T47D (cell line): Measurements from ENCODE around the gene GALNT10.

Source experiments
- DNase-seq, 2 experiments: peaks; one replicate each; pipeline versions ENCODE4 v3.0.0 to v3.0.0-alpha.2; 2011 to 2012; ENCODE audit warnings: low read depth in 1 of 2, low spot score in 1 of 2
- JUND ChIP-seq: IDR thresholded peaks from 2 replicates; pipeline ENCODE4 v1.6.1; 2012; ENCODE audit warnings: low read depth
- in situ Hi-C: cut with HindIII; loops from 2 replicates; pipeline ENCODE4 v1.10.0; 2016; ENCODE audit warnings: low sequenced_read_pairs, low pct_unique_long_range_greater_than_20kb

The GALNT10 gene

DNA sequence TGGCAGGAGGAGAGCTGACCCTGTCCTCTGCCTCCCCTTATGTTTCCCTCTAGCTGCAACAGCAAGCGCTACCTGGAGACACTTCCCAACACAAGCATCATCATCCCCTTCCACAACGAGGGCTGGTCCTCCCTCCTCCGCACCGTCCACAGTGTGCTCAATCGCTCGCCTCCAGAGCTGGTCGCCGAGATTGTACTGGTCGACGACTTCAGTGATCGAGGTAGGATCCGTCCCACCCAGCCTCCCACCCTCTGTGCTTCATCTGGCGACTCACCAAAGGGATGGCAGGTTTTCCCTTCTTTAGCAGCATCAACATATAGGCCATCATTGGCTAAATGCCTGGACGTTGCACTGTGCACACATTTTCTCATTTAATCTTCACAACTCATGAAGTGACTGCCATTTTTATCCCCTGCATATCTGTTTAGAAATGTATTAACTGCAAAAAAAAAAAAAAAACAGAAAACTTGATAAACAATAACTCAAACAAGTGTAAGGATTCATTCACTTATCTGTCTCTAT, 139.0 kb downstream of the GALNT10 start:
- no peak for DNase-seq
- in situ Hi-C loops = no loop called here
- no peak for TF ChIP-seq JUND

GRCh38 chr5:154330097-154330667, 139.6 kb downstream of the GALNT10 start:
- no peak for TF ChIP-seq JUND

DNA sequence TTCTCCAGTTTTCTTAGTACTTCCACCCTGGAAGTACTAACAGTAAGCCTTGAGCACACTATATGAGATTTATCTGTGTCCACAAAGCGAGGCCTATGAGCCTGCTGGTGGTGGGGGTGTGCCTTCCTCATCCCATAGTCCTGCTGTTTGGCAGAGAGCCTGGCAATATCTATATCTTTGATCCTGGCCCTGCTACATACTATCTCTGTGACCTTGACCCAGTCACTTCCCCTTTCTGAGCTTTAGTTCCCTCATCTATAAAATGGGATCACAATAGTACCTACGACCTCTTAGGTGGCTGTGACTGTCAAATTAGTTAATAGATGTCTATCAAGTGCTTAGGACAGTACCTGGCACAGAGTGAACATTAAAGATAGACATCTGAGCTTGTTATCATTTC, 140.7 kb downstream of the GALNT10 start:
- no peak for TF ChIP-seq JUND
- no peak for DNase-seq
- in situ Hi-C loops = no loop called here

More at GRCh38 chr5:154330097-154330667, 139.6 kb downstream of the GALNT10 start:
- DNase-seq = peak in 1 of 2 experiments; percentile 26
- in situ Hi-C loops = no loop called here

DNA sequence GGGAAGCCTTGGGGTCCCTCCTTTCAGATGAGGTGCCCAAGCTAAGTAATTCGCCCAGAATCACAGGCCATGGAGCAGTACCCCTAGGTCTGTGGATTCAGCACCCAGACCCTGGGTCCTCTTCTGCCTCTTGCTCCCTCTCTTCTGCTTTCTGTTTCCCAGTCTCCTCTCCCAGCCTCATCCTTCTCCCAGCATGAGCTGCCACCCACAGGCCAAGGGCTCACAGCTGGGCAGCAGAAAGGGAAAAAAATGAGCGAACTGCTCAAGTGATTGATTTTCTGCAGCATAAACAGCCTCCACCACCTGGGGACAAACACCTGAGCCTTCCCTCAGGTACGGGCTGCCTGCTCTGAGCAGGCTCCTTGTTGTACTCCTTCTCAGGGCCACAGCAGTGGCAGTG, 141.4 kb downstream of the GALNT10 start:
- in situ Hi-C loops = no loop called here
- DNase-seq = peak in 1 of 2 experiments; percentile 29
- TF ChIP-seq JUND = no peak

GRCh38 chr5:154332451-154332850, 141.9 kb downstream of the GALNT10 start:
- in situ Hi-C loops = no loop called here
- no peak for TF ChIP-seq JUND
- DNase-seq = no peak

DNA sequence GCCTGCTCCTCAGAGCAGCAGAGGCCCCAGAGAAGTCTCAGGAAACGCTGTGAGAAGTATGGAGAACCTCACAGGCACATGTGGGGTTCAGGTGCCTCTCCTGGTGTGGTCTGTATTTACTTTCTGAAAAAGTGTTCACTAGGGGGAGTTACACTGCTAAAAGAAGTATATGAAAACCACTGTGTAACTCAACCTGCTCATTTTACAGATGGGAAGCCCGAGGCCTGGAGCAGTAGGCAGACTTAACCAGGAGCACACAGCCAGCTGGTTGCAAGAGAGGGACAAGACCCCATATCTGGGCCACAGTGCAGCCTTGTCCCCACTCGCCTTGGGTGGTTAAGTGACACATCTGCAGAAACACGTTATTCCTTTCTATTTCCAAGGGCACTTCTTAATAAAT, 142.5 kb downstream of the GALNT10 start:
- TF ChIP-seq JUND = no peak
- in situ Hi-C loops = no loop called here
- no peak for DNase-seq

DNA sequence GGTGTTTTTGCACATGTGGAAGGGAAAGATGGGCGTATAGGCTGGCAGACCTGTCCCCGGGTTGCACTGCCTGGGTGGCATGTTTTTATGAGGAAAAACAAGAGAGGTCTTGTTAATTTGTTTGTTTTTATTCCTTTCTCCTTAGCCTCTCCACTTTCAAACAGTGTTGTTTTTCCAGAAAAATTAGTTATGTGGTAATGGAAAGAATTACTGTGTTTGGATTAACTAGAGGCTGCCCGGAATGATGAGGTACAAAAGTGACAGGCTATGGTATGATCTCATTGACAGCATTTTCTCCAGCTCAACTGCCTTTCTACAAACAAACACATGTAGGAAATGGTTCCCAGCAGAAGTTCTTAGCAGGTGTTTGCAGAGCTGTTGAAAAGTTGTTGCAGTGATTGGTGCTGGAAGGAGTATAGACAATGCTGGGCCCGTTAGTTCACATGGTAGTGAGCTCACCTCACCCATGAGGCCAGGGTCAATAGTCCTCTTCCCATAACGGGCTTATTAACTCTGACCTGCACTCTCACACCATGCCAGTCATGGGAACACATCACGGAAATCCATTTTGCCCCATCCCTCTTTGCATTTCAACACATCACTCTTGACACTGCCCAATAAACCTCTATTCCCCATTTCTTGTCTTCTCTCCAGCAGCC, 144.0 kb downstream of the GALNT10 start:
- no peak for DNase-seq
- TF ChIP-seq JUND = no peak
- in situ Hi-C loops = no loop called here

- in situ Hi-C loops = no loop called here
- no peak for TF ChIP-seq JUND
- no peak for DNase-seq
These were observed 144.5 kb downstream of the GALNT10 start for GRCh38 chr5:154335065-154335448.

DNA sequence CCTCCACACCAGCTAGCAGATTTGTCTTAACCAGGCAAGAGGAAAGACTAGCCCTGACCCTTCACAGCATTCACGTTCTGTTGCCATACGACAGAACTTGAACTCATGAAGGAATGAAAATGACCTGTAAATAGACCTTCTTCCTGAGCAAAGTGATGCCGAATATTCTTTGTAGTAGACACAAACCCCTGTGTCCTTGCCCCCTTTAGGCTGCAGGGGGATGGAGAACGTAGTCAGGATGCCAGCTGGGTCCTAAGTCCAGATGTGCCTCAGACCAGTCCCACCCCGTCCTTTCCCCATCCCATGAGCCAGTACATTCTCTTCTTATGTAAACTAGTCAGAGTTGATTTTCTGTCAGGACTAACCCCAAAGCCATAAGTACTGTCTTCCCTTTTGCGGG, 151.1 kb downstream of the GALNT10 start:
- TF ChIP-seq JUND = no peak
- in situ Hi-C loops = no loop called here
- DNase-seq = no peak

DNA sequence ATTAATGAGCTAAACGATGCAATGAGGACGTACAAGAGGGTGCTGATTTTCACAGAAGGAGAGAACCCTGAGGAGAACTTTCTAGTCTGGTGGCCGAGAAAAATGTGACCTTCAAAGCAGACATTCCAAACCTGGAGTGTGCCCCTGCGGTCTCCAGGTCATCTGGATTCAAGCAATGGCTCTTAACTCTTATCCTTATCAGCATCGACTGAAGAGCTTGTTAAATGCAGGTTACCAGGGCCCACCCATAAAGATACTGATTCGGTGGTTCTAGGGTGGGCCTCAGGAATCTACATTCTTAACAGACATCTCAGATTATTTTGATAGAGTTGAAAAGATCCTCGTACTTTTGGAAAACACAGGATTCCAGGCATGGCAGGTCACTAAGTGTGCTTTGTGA, 151.7 kb downstream of the GALNT10 start:
- TF ChIP-seq JUND = no peak
- in situ Hi-C loops = no loop called here
- DNase-seq = no peak

DNA sequence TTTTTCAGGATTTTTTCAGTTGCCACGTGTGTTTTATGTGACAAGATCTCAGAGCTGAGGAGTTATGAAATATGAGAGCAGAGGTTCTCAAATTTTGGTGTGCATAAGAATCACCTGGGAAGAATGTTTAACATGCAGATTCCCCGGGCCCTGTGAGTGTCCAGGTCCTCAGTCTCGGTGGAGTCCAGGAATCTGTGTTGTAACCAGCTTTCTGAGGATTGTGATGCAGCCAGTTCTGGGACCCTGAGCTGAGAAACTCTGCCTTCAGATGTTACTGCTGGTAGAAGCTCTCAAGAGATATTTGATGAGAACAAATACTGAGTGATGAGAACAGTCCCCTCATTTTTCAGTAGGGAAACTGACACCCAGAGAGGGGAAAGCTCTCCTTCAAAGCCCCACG, 152.4 kb downstream of the GALNT10 start:
- no peak for TF ChIP-seq JUND
- no peak for DNase-seq
- in situ Hi-C loops = no loop called here

- in situ Hi-C loops = no loop called here
- DNase-seq = no peak
- TF ChIP-seq JUND = no peak
These were observed 153.9 kb downstream of the GALNT10 start for GRCh38 chr5:154344461-154344860.

- in situ Hi-C loops = no loop called here
- no peak for TF ChIP-seq JUND
- DNase-seq = no peak
These were observed 154.9 kb downstream of the GALNT10 start for GRCh38 chr5:154345255-154345952.
